ENCODE measurements around the gene MS4A8.
"Not testable (repeated sequence)": the region's sequence is repeated elsewhere in the genome, so short reads cannot be mapped to it uniquely, and the experiment has no call there.

The MS4A8 gene

GRCh38 chr11:60754887-60755286, 55.5 kb downstream of the MS4A8 start:
- TF ChIP-seq CTCF (IDR thresholded peaks at IDR 0.05; ENCODE audit: low read depth, low read length, missing control alignments), result no peak
- no peak for DNase-seq (ENCODE audit: low read depth)
- H3K4me3 ChIP-seq (ENCODE audit: low read depth, low read length), result no peak overlapping the region

- H3K4me3 ChIP-seq (ENCODE audit: low read depth, low read length), result no peak within 1 kb of the TSS
- peak; percentile 26 for DNase-seq (ENCODE audit: low read depth)
- peak; percentile 74 for TF ChIP-seq CTCF (IDR thresholded peaks at IDR 0.05; ENCODE audit: low read depth, low read length, missing control alignments)
These were observed 57.1 kb downstream of the MS4A8 start, which contains the start of gene MS4A15 for GRCh38 chr11:60756307-60757032. TSS of gene MS4A15 (plus strand) at chr11:60756867. CDS start at chr11:60763734, 6,867 bp downstream.

- H3K4me3 ChIP-seq (ENCODE audit: low read depth, low read length), result no peak overlapping the region
- TF ChIP-seq CTCF (IDR thresholded peaks at IDR 0.05; ENCODE audit: low read depth, low read length, missing control alignments), result no peak
- no peak for DNase-seq (ENCODE audit: low read depth)
These were observed 57.9 kb downstream of the MS4A8 start for GRCh38 chr11:60757231-60757800.

- H3K4me3 ChIP-seq (ENCODE audit: low read depth, low read length); DNase-seq (ENCODE audit: low read depth): not testable (repeated sequence)
These were observed 59.3 kb downstream of the MS4A8 start for GRCh38 chr11:60758671-60759070.

- not testable (repeated sequence) for DNase-seq (ENCODE audit: low read depth); H3K4me3 ChIP-seq (ENCODE audit: low read depth, low read length)
These were observed 60.2 kb downstream of the MS4A8 start for GRCh38 chr11:60759438-60760225.

- no peak for TF ChIP-seq CTCF (IDR thresholded peaks at IDR 0.05; ENCODE audit: low read depth, low read length, missing control alignments)
- no peak overlapping the region for H3K4me3 ChIP-seq (ENCODE audit: low read depth, low read length)
- no peak for DNase-seq (ENCODE audit: low read depth)
These were observed 62.2 kb downstream of the MS4A8 start for GRCh38 chr11:60761436-60762190.

GRCh38 chr11:60762851-60763691, 63.7 kb downstream of the MS4A8 start:
- peak overlapping the region; percentile 22; the same call in 1 of the 2 replicates for H3K4me3 ChIP-seq (ENCODE audit: low read depth, low read length)
- DNase-seq (ENCODE audit: low read depth), result peak; percentile 85
- TF ChIP-seq CTCF (IDR thresholded peaks at IDR 0.05; ENCODE audit: low read depth, low read length, missing control alignments), result peak; percentile 73
